GM21447 (cell line): Measurements from ENCODE around the gene PCED1B.
"Not testable (repeated sequence)": the region's sequence is repeated elsewhere in the genome, so short reads cannot be mapped to it uniquely, and the experiment has no call there.

Source experiments
- ATAC-seq: cut with Tn5 transposase; IDR thresholded peaks from one replicate; pipeline ENCODE4 v1.9.1; 2021; ENCODE audit not compliant: unreplicated experiment

PCED1B gene, protein sequence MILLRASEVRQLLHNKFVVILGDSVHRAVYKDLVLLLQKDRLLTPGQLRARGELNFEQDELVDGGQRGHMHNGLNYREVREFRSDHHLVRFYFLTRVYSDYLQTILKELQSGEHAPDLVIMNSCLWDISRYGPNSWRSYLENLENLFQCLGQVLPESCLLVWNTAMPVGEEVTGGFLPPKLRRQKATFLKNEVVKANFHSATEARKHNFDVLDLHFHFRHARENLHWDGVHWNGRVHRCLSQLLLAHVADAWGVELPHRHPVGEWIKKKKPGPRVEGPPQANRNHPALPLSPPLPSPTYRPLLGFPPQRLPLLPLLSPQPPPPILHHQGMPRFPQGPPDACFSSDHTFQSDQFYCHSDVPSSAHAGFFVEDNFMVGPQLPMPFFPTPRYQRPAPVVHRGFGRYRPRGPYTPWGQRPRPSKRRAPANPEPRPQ

DNA sequence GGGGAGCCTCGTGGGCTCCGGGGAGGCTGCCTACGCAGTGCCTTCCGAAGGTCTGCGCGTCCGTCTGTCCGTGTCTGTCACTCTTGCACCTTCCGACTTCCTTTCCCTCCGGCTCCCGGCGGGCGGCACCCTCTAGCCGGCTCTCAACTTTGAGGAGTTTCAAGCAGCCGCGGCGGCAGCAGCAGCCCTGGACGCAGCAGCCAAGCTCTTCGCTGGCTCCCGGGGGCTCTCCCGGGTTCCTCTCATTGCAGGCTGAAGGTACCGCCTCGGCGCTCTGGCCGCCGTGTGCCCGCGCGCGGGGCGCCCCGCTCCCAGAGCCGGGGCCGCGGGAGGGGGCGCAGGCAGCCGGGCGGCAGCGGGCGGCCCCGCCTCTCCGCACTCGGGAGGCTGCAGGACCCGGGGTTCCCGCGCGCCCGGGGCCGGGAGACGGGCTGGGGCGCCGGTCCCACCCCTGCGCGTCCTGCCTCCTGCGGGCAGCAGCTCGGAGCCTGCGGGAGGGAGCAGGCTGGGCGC lies at the start of gene PCED1B, which contains the start of gene AMIGO2:
TSS of gene PCED1B (plus strand) at position 154 of the 513 bp plus-strand sequence. CDS start 155,443 bp downstream, outside the sequence.
TSS of gene AMIGO2 (minus strand) at position 492 of the 513 bp plus-strand sequence. CDS start 957 bp downstream, outside the sequence.
- peak; percentile 61 for ATAC-seq

DNA sequence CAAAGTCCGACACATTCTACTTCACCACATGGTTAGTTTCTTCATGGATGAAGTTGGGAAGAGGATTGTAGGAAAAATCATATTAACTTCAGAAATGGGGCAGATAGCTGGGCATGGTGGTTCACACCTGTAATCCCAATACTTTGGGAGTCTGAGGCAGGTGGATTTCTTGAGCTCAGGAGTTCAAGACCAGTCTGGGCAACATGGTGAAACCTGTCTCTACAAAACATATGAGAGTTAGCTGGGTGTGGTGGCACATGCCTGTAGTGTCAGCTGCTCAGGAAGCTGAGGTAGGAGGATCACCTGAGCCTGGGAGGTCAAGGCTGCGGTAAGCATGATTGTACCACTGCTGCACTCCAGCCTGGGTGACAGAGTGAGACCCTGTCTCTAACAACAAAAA lies 49.5 kb upstream of the PCED1B start:
- ATAC-seq: no peak

DNA sequence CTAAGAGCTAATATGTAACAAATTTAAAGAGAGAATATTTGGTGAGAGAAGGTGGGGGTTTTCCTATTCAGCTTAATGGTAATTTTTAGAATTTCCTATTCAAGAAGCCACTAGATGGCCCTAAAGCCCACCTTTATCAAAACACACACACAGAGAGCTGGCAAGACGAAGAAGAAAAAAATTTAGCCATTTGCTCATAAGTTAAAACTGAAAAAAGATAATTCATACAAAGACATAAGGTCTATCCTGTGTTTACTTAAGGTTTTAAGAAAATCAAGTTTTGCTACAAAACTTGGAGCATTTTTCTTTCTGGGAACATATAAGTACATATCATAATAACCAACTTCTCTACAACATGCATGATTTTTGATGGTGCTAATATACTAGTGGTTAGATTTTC lies 46.8 kb upstream of the PCED1B start:
- no peak for ATAC-seq

DNA sequence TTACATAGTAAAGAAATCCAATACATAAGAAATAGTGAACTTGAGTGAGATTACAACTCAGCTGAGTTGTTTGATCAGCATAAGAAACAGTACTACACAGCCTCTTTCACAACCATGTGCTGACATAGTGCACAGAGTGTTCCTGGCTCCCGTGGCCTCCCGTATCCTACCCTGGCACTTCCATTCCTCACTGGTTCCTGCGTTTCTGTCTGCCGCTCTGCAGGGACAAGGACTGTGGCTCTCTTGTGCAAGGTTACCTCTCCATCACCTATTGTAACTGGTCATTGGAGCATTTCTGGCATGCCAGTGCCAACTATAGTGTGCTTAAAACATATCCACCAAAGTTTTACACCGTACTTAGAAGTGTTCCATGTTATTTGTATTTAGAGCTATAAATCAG lies 46.3 kb upstream of the PCED1B start:
- no peak for ATAC-seq

DNA sequence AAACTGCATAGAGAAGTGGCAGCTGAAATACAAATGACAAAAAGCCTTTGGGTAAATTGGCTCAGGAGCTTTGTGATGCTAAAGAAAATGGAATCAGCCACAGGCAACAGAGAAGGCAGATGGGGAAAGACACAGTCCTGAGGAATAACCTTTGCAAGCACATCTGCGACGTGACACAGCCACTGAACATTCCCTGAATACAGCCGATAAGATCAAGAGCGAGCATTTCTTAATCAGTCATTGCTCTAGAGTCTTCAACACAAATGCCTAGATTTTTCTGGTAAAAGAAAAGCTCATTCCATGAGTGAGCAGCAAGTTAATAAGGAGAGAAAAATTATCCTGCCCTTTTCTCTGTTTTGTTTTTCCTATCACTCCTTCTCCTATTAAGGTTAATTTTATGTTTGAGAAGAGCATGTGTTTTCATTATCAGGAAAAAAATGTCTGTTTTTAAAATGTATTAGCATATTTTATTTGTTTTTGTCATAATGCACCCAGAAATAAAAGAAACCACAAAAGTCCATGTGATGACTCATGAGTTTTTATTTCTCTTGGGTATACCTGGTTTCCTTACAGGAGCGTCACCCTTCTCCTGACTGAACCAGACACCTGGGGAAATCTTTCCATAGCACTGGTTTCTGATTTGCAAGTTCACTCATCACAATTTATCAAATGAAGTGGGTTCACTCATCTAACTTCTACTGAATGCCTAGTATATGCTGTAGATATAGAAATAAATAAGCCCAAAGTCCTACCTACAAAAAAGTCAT lies 45.4 kb upstream of the PCED1B start:
- no peak for ATAC-seq

DNA sequence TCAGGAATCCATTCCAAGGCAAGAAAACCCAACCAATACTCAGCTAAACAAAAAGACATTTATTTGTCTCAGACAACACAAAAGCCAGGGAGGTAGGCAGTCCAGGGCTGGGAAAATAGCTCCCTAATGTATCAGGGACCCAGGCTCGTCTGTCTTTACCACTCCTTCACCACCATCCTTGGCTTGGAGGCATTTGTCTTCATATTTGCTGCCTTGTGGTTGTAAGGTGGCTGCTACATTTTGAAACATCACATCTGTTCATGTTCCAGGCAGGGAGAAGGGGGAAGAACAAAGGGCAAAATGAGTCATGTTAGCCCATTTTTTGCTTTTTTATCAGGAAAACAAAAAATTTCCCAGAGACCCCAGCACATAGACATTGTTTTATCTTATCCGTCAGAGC lies 44.8 kb upstream of the PCED1B start:
- ATAC-seq: no peak

DNA sequence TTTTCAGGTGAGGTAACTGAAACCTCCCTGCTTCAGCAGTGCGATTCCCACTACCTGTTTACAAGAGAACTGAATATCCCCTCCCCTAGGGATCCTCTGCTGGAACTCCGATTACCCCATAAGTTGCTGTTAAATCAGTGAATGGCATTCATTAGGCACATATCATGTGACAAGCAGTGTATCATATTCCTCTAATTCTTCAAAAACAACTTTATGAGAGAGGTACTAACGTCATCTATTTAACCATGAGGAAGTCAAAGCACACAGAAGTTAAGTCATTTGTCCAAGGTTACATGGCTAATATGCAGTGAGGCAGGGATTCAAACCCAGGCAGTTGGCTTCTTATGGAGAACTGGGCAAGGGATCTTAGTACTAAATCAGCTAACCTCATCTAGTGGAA lies 43.9 kb upstream of the PCED1B start:
- no peak for ATAC-seq

DNA sequence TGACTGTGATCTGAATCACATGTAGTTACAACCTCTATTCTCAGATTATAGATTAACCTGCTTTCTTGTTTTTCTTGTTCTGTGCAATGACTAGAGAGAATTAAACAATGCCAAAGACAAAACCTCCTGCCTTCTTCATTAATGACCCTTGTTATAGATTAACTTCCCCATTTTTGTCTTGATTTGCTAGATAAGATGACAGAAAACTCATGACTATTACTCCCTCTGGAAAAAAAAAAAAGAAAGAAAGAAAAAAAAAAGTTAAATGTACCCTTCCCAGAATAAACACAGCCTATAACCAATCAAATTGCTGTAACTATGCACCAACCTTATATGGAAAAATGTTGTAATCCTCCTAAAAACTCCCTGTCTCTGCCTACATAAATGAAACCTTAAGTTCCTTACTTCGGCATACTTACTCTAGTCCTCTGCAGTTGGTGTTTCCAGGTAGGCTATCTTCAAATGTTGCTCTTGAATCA lies 41.1 kb upstream of the PCED1B start:
- no peak for ATAC-seq

DNA sequence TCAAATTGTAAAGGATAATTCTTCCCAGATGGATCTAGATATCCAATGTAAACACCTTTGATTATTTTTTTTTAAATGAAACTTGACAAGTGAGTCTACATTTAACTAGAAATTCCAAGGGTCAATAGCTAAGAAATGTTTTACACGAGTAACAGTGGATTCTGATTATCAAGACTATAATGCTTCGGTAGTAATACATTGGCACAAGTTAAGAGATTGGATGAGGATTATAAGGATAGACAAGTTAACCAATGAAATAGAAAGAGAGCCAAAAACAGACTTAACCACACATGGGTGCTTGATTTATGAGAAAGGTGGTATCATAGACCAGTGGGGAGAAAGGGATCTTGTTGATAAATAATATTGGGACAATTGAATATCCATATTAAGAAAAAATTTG lies 40.3 kb upstream of the PCED1B start:
- no peak for ATAC-seq

DNA sequence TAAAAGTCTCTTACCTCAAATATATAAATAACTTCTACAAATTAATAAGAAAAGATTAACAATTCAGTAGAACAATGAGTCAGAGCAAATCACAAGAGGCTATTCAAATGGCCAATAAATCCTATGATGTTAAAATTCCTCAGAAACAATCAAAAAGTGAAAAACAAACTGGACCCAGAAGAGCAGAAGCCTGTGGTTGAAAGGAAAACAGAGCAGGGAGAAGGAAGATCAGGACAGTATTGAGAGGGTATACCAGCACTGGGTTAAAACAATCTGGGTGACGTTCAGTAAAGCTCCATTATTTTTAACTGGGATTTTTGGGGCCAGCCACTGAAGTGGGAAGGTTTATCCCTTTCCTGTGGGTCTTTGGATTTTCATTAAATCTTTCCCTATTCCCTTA lies 39.7 kb upstream of the PCED1B start:
- ATAC-seq: no peak

DNA sequence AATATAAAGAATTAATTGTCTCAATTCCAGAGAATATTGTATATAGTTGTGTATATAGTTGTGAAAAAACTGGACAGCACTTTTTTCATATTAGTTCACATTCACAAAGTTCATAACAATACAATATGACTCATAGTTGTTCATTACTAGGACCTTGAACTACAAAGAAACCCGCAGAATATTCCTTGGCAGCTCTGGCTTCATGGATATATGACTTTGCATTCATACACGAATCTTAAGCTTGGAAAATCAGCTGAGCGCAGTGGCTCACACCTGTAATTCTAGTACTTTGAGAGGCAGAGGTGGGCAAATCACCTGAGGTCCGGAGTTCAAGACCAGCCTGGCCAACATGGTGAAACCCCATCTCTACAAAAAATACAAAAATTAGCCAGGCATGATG lies 38.1 kb upstream of the PCED1B start:
- no peak for ATAC-seq

DNA sequence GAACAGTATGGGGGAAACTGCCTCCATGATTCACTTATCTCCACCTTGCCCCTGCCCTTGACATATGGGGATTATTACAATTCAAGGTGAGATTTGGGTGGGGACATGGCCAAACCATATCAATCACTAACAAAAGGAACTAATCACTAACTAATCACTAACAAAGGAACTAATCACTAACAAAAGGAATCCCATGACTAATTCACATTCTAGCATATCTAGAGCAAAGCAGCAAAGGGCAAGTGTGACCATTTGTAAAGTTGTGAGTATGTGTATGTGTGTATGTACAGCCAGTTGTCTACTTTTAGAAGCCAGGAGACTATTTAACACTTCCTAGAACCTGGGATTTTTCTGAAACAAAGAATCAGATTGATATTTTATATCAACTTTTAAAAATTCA lies 30.9 kb upstream of the PCED1B start:
- no peak for ATAC-seq

DNA sequence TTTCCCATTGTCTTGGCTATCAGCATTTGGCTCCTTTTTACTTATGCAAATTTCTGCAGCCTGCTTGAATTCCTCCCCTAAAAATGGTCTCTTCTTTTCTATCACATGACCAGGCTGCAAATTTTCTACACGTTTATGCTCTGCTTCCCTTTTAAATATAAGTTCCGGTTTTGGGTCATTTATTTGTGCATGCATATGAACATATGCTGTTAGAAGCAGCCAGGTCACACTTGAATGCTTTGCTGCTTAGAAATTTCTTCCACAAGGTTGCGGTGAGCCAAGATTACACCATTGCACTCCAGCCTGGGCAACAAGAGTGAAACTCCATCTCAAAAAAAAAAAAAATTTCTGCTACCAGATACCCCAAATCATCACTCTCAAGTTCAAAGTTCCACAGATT lies 28.1 kb upstream of the PCED1B start:
- not testable (repeated sequence) for ATAC-seq

DNA sequence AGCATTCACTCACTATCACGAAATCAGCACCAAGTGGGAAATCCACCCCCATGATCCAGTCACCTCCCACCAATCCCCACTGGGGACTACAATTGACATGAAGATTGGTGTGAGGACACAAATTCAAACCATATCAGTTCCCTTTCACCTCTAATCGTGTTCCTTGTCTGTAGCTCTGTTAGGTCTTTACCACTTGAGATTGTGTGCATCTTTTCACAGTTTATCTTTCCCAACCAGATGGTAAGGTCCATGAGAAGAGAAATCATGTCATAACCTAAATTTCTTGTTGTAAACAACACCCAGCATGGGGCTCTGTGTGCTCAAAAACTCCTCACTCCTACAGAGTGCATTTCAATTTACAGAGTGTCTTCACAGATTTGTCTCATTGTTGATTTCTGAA lies 27.1 kb upstream of the PCED1B start:
- no peak for ATAC-seq

DNA sequence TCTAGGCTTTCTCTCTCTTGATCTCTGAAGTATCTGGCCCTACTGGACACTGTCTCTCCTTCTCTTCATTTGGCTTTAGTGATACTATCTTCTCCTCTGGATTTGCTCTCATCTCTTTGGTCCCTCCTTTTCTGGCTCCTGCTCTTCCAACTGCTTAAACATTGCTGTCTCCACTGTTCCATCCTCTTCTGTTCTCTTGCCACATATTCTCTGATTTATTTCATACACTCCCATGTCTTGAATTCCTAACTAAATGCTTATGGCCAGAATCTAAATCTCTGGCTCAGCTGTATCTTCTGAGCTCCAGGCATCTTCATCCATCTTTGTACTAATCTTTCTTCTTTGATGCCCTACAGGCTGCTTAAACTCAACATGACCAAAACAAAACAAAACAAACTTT lies 25.5 kb upstream of the PCED1B start:
- no peak for ATAC-seq

DNA sequence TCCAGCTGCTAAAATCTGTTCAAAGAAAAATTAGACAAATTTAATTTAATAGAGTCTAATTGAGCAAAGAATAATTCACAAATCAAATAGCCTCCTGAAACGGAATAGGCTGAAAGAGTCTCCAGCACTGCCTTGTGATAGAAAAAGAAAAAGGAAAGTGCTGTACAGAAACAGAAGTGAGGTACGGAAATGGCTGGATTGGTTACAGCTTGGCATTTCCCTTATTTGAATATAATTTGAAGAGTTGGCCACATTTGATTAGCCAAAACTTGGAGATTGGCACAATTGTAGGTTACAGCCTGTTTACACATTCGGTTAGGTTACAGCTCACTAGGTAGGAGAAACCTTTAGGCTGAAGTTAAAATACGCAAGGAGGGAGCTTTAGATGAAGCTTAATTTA lies 24.8 kb upstream of the PCED1B start:
- ATAC-seq: no peak

DNA sequence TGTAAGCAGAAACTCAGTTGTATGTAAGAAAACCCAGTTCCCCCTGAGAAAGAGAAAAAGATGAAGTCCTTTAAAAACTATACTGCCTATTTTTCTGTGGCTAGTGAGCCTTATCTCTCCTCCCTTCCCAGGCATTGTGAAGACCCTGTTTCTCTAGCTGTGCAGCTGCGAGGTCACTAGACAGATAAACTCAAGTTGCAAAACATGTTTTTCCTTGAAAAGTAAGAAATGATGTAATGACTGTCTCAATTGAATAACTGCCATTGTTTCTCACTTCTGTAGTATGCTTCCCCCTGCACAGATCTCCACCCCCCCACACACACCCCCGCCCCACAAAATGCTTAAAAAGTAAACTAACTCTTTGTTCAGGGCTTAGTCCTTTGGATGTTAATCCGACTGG lies 23.6 kb upstream of the PCED1B start:
- not testable (repeated sequence) for ATAC-seq

DNA sequence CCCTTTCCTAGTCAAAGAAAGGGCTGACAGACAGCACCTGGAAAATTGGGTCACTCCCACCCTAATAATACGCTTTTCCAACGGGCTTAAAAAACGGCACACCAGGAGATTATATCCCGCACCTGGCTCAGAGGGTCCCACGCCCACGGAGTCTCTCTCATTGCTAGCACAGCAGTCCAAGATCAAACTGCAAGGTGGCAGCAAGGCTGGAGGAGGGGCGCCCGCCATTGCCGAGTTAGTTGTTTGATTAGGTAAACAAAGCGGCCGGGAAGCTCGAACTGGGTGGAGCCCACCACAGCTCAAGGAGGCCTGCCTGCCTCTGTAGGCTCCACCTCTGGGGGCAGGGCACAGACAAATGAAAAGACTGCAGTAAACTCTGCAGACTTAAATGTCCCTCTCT lies 22.5 kb upstream of the PCED1B start:
- not testable (repeated sequence) for ATAC-seq

DNA sequence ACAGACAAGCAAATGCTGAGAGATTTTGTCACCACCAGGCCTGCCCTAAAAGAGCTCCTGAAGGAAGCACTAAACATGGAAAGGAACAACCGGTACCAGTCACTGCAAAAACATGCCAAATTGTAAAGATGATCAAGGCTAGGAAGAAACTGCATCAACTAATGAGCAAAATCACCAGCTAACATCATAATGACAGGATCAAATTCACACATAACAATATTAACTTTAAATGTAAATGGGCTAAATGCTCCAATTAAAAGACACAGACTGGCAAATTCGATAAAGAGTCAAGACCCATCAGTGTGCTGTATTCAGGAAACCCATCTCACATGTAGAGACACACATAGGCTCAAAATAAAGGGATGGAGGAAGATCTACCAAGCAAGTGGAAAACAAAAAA lies 20.8 kb upstream of the PCED1B start:
- ATAC-seq: not testable (repeated sequence)

DNA sequence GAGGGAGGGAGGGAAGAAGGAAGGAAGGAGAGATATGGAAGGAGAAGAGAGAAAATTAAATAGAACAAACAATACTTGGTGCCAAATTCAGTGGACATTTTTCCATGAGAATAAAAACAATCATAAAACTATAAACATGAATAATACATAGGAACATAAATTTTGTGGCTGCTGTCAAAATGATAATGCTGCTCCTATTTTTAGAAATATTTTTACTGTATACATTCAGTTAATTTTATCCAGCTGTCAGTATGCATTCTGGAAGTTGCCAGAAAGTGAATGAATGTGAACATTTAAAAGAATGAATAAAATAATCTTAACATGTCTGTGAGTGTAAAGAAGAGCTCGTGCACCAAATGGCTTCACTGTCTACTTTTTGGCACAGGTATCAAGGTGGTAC lies 13.9 kb upstream of the PCED1B start:
- ATAC-seq: no peak

DNA sequence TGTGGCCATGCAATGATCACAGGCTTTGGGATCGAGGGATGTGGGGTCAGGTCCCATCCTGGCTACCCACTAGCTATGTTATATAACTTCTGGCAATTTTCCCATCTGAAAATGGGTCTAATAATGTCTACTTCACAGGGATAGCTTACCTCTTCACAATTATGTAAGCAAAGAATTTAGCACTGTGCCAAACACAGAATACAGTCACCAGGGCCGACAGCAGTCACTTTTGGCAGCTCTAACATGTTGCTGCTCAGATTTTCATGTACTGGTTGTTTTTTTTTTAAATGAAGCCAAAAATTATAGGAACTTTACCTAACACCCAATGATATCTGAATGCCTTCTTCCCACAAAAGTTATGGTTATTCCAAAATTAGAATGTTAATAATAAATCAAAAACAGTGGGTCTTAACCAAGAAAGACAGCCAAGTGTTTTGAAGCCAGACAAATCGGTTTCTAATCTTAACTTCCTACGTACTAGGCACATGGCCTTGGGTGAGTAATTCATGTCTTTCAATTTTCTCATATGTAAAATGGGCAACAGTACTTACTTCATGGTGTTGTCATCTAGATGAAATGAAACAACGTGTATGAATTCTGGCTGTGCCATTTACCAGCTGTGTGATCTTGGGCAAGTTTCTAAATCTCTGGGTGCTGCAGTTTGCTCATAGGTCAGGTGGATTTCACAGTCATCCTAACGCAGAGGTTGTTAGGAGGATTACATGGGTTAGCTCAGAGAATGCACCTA lies 13.0 kb upstream of the PCED1B start:
- ATAC-seq: no peak
